Fibroblast of villous mesenchyme (primary cell): ENCODE data around the gene WDR64. TPM values are rescaled to one million over a fixed set of nuclear protein-coding genes. Genes with fewer than 3 reads are reported as not detected.

Source experiments
- DNase-seq: peaks from one replicate; pipeline ENCODE4 v3.0.0-alpha.2; 2010; ENCODE audit warnings: low read depth
- H3K4me3 ChIP-seq: 2 replicates; pipeline ENCODE4 v1.5.1; 2011; ENCODE audit warnings: low read depth, mild to moderate bottlenecking, low read length
- CTCF ChIP-seq: IDR thresholded peaks from 2 replicates; pipeline ENCODE4 v1.5.1; 2012; ENCODE audit warnings: low read depth, mild to moderate bottlenecking, low read length; ENCODE audit not compliant: insufficient read depth
- total RNA-seq: library from RNA; depleted of rRNA; stranded (reverse); fragments of >200 nt; gene quantifications from 2 replicates; pipeline ENCODE4 v1.2.3, GENCODE V29; 2012

The WDR64 gene
- total RNA-seq, 1 donor, result not detected

- no peak overlapping the region for H3K4me3 ChIP-seq
- DNase-seq, result peak; percentile 94
- no peak for TF ChIP-seq CTCF
Measured at GRCh38 chr1:241837901-241838300, 185.8 kb downstream of the WDR64 start.

GRCh38 chr1:241838897-241839296 lies 186.8 kb downstream of the WDR64 start:
- no peak for TF ChIP-seq CTCF
- DNase-seq, result no peak
- no peak overlapping the region for H3K4me3 ChIP-seq

GRCh38 chr1:241839369-241839979 lies 187.4 kb downstream of the WDR64 start:
- no peak for DNase-seq
- no peak for TF ChIP-seq CTCF
- no peak overlapping the region for H3K4me3 ChIP-seq

GRCh38 chr1:241840164-241840563 lies 188.1 kb downstream of the WDR64 start:
- no peak overlapping the region for H3K4me3 ChIP-seq
- no peak for TF ChIP-seq CTCF

GRCh38 chr1:241841691-241842090 lies 189.6 kb downstream of the WDR64 start:
- no peak for TF ChIP-seq CTCF

More at GRCh38 chr1:241840164-241840563, 188.1 kb downstream of the WDR64 start:
- no peak for DNase-seq

GRCh38 chr1:241842565-241842964 lies 190.5 kb downstream of the WDR64 start:
- no peak overlapping the region for H3K4me3 ChIP-seq
- no peak for TF ChIP-seq CTCF
- peak; percentile 19 for DNase-seq

More at GRCh38 chr1:241841691-241842090, 189.6 kb downstream of the WDR64 start:
- DNase-seq, result no peak
- H3K4me3 ChIP-seq, result no peak overlapping the region

GRCh38 chr1:241844593-241844992 lies 192.5 kb downstream of the WDR64 start:
- H3K4me3 ChIP-seq, result no peak overlapping the region
- no peak for TF ChIP-seq CTCF
- no peak for DNase-seq
